PFSK-1 (cell line): Measurements from ENCODE around the gene USP17L27.
"Not testable (repeated sequence)": the region's sequence is repeated elsewhere in the genome, so short reads cannot be mapped to it uniquely, and the experiment has no call there.

Experiments
- POLR2AphosphoS5 ChIP-seq: IDR thresholded peaks from 2 replicates; pipeline ENCODE4 v1.6.1; 2012; ENCODE audit warnings: low read depth, mild to moderate bottlenecking, control low read depth, low read length, moderate library complexity
- TAF1 ChIP-seq: IDR thresholded peaks from 2 replicates; pipeline ENCODE4 v1.6.1; 2012; ENCODE audit warnings: low read length, control low read depth, borderline replicate concordance; ENCODE audit not compliant: insufficient read depth

GRCh38 chr4:9339103-9339502 is 4.8 kb upstream of the USP17L27 start, which contains the start of gene USP17L5:
- TF ChIP-seq POLR2AphosphoS5, TAF1: not testable (repeated sequence)
